Activated CD4-positive, alpha-beta memory T cell treated with anti-CD3 and anti-CD28 coated beads for 36 hours (primary cell): ENCODE measurements around the gene MIXL1. TPM values are rescaled to one million over a fixed set of nuclear protein-coding genes. Genes with fewer than 3 reads are reported as not detected.

ENCODE experiments used
- CTCF ChIA-PET: fragments of 350-600 bp; sonication (Branson Sonifier 250); formaldehyde crosslinking; loops from one replicate; lab custom pipeline; 2021; ENCODE audit warnings: antibody characterized with exemption, inconsistent platforms; lab: Charles Lee
- POLR2A ChIA-PET: fragments of 350-600 bp; sonication (Branson Sonifier 250); formaldehyde crosslinking; loops from one replicate; lab custom pipeline; 2021; ENCODE audit warnings: antibody characterized with exemption; lab: Charles Lee
- DNase-seq: peaks from one replicate; pipeline ENCODE4 v3.0.0-alpha.2; 2020
- H3K27ac Mint-ChIP-seq: one replicate; pipeline ENCODE4 v1.8.0; 2021; ENCODE audit warnings: mixed read lengths
- H3K27me3 Mint-ChIP-seq: one replicate; pipeline ENCODE4 v1.8.0; 2021; ENCODE audit warnings: mixed read lengths
- H3K36me3 Mint-ChIP-seq: one replicate; pipeline ENCODE4 v1.8.0; 2021; ENCODE audit warnings: mixed read lengths
- H3K4me1 Mint-ChIP-seq: one replicate; pipeline ENCODE4 v1.8.0; 2021; ENCODE audit warnings: low read depth, mixed read lengths
- H3K4me3 Mint-ChIP-seq: one replicate; pipeline ENCODE4 v1.8.0; 2021; ENCODE audit warnings: mild to moderate bottlenecking, mixed read lengths
- H3K9me3 Mint-ChIP-seq: one replicate; pipeline ENCODE4 v1.8.0; 2021; ENCODE audit warnings: mixed read lengths
- intact Hi-C: fragments of 100-400 bp; cut with micrococcal nuclease; formaldehyde crosslinking; loops from one replicate; pipeline ENCODE4 v1.15.1; 2023
- total RNA-seq, 2 experiments: library from RNA; stranded (reverse); gene quantifications; one replicate each; pipeline ENCODE4 v1.2.3, GENCODE V29; 2021

Gene MIXL1
- total RNA-seq, 2 experiments from 2014 or later = not detected

DNA sequence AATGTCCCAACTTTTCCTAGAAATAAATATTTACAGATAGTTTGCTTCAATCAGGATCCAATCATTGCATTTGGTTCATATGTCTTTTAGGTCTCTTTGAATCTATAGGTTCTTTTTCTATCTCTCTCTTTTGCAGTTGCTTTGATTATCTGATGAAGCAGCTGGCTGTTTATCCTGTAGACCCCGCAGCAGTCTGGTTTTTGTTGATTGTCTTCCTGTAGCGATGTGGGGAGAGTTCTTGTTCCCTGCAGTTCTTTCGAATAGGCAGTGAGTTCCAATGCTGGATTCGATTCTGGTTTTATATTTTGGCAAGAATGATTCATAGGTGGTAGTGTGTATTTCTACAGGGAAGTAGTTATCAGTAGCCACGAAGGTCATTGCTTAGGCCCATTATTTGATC is 7.4 kb upstream of the MIXL1 start:
- CTCF ChIA-PET = no interaction called here
- POLR2A ChIA-PET = no interaction called here

GRCh38 chr1:226217273-226217672 is 6.2 kb upstream of the MIXL1 start:
- CTCF ChIA-PET = no interaction called here
- no peaks in the 10 kb centered on the region for H3K36me3 Mint-ChIP-seq
- POLR2A ChIA-PET = no interaction called here

More for the DNA sequence above, 7.4 kb upstream of the MIXL1 start:
- no peaks in the 10 kb centered on the region for H3K9me3 Mint-ChIP-seq
- no peaks in the 10 kb centered on the region for H3K36me3 Mint-ChIP-seq
- no peak overlapping the region for H3K4me3 Mint-ChIP-seq
- H3K4me1 Mint-ChIP-seq = no peaks in the 10 kb centered on the region
- DNase-seq = no peak
- H3K27ac Mint-ChIP-seq = no peak overlapping the region
- peaks cover 3% of the 10 kb centered on the region for H3K27me3 Mint-ChIP-seq
- intact Hi-C loops = no loop called here

GRCh38 chr1:226220473-226221189 is 2.8 kb upstream of the MIXL1 start:
- H3K27ac Mint-ChIP-seq = no peak overlapping the region
- H3K36me3 Mint-ChIP-seq = peaks cover under 1% of the 10 kb centered on the region
- ChIA-PET CTCF (no interaction called here), POLR2A (no interaction called here)
- intact Hi-C loops = no loop called here
- no peak overlapping the region for H3K4me3 Mint-ChIP-seq
- no peaks in the 10 kb centered on the region for H3K9me3 Mint-ChIP-seq
- peaks cover 32% of the 10 kb centered on the region for H3K27me3 Mint-ChIP-seq
- H3K4me1 Mint-ChIP-seq = peaks cover 6% of the 10 kb centered on the region
- DNase-seq = no peak

More at GRCh38 chr1:226217273-226217672, 6.2 kb upstream of the MIXL1 start:
- H3K9me3 Mint-ChIP-seq = no peaks in the 10 kb centered on the region
- no peak for DNase-seq
- no peak overlapping the region for H3K4me3 Mint-ChIP-seq
- no peak overlapping the region for H3K27ac Mint-ChIP-seq
- peaks cover 8% of the 10 kb centered on the region for H3K27me3 Mint-ChIP-seq
- intact Hi-C loops = no loop called here
- H3K4me1 Mint-ChIP-seq = no peaks in the 10 kb centered on the region

- ChIA-PET CTCF (interaction anchor here (0.6 to 0.7 kb wide), 2 partner anchors 97 to 109 kb away, joined by 3 read pairs; no protein-coding TSS in a partner anchor), POLR2A (no interaction called here)
- H3K27me3 Mint-ChIP-seq = peaks cover 36% of the 10 kb centered on the region
- intact Hi-C loops = no loop called here
- peaks cover 2% of the 10 kb centered on the region for H3K36me3 Mint-ChIP-seq
- H3K4me3 Mint-ChIP-seq = no peak overlapping the region
- H3K9me3 Mint-ChIP-seq = no peaks in the 10 kb centered on the region
- peaks cover 6% of the 10 kb centered on the region for H3K4me1 Mint-ChIP-seq
- peak; percentile 21 for DNase-seq
- no peak overlapping the region for H3K27ac Mint-ChIP-seq
Measured at GRCh38 chr1:226222686-226223085, 778 bp upstream of the MIXL1 start.

DNA sequence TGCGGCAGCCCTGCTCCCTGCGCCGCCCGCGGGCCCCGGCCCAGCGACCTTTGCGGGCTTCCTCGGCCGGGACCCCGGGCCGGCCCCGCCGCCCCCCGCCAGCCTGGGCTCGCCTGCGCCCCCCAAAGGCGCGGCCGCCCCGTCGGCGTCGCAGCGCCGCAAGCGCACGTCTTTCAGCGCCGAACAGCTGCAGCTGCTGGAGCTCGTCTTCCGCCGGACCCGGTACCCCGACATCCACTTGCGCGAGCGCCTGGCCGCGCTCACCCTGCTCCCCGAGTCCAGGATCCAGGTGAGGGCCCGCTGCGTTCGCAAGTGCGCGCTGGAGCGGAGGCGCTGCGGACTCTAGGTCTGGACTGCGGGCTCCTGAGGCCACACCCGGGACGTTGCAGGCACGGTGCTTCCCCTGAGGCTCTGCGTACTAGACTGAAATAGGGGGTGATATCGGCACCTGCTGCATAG is 351 bp downstream of the MIXL1 start:
- ChIA-PET CTCF (interaction anchor here (1.0 to 1.5 kb wide), 2 partner anchors 98 to 110 kb away, joined by 4 read pairs; no protein-coding TSS in a partner anchor), POLR2A (no interaction called here)
- peaks cover 2% of the 10 kb centered on the region for H3K36me3 Mint-ChIP-seq
- H3K9me3 Mint-ChIP-seq = no peaks in the 10 kb centered on the region
- peaks cover 36% of the 10 kb centered on the region for H3K27me3 Mint-ChIP-seq
- peak; percentile 24 for DNase-seq
- H3K4me3 Mint-ChIP-seq = peak overlapping the region; percentile 69
- intact Hi-C loops = no loop called here
- H3K4me1 Mint-ChIP-seq = peaks cover 6% of the 10 kb centered on the region
- H3K27ac Mint-ChIP-seq = no peak overlapping the region

- H3K4me3 Mint-ChIP-seq = no peak overlapping the region
- intact Hi-C loops = no loop called here
- H3K27me3 Mint-ChIP-seq = peaks cover 32% of the 10 kb centered on the region
- H3K27ac Mint-ChIP-seq = no peak overlapping the region
- H3K9me3 Mint-ChIP-seq = no peaks in the 10 kb centered on the region
- CTCF ChIA-PET = interaction anchor here (1.2 kb wide), 1 partner anchor 30 kb away, joined by 4 read pairs; no protein-coding TSS in a partner anchor
- peaks cover 6% of the 10 kb centered on the region for H3K4me1 Mint-ChIP-seq
- POLR2A ChIA-PET = no interaction called here
- DNase-seq = no peak
- peaks cover 2% of the 10 kb centered on the region for H3K36me3 Mint-ChIP-seq
Measured at GRCh38 chr1:226226601-226227000, 3.1 kb downstream of the MIXL1 start.

- H3K9me3 Mint-ChIP-seq = no peaks in the 10 kb centered on the region
- CTCF ChIA-PET = interaction anchor here (1.6 kb wide), 1 partner anchor 108 kb away, joined by 4 read pairs; no protein-coding TSS in a partner anchor
- DNase-seq = no peak
- intact Hi-C loops = no loop called here
- H3K4me1 Mint-ChIP-seq = no peaks in the 10 kb centered on the region
- H3K27me3 Mint-ChIP-seq = no peaks in the 10 kb centered on the region
- H3K36me3 Mint-ChIP-seq = peaks cover 18% of the 10 kb centered on the region
- no peak overlapping the region for H3K27ac Mint-ChIP-seq
- POLR2A ChIA-PET = no interaction called here
- H3K4me3 Mint-ChIP-seq = no peak overlapping the region
Measured at GRCh38 chr1:226233293-226233692, 9.8 kb downstream of the MIXL1 start.

DNA sequence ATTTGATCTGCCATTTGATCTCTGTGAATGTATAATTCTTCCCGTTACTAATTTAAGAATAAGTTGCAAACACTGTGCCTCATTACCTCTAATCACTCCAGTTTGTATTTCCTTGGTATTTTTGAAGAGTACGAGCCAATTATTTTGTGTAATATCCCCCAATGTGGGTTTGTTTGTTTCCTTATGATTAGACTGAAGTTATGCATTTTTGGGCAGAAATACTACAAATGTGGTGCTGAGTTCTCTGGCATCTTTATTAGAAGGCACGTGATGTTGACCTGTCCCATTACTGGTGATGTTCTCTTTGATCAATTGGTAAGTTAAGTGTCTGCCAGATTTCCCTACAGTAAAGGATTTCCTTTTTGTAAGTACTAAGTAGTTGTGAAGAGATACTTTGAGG is 10.3 kb downstream of the MIXL1 start:
- no peak overlapping the region for H3K4me3 Mint-ChIP-seq
- no peaks in the 10 kb centered on the region for H3K9me3 Mint-ChIP-seq
- CTCF ChIA-PET = interaction anchor here (1.6 kb wide), 1 partner anchor 109 kb away, joined by 4 read pairs; no protein-coding TSS in a partner anchor
- H3K4me1 Mint-ChIP-seq = no peaks in the 10 kb centered on the region
- POLR2A ChIA-PET = no interaction called here
- intact Hi-C loops = no loop called here
- no peak for DNase-seq
- H3K27ac Mint-ChIP-seq = no peak overlapping the region
- H3K27me3 Mint-ChIP-seq = no peaks in the 10 kb centered on the region
- H3K36me3 Mint-ChIP-seq = peaks cover 21% of the 10 kb centered on the region

- no peak overlapping the region for H3K27ac Mint-ChIP-seq
- H3K4me3 Mint-ChIP-seq = no peak overlapping the region
- ChIA-PET CTCF (no interaction called here), POLR2A (no interaction called here)
- H3K27me3 Mint-ChIP-seq = no peaks in the 10 kb centered on the region
- no peaks in the 10 kb centered on the region for H3K9me3 Mint-ChIP-seq
- H3K36me3 Mint-ChIP-seq = peaks cover 24% of the 10 kb centered on the region
- intact Hi-C loops = no loop called here
- H3K4me1 Mint-ChIP-seq = no peaks in the 10 kb centered on the region
- no peak for DNase-seq
Measured at GRCh38 chr1:226236826-226237225, 13.4 kb downstream of the MIXL1 start.

DNA sequence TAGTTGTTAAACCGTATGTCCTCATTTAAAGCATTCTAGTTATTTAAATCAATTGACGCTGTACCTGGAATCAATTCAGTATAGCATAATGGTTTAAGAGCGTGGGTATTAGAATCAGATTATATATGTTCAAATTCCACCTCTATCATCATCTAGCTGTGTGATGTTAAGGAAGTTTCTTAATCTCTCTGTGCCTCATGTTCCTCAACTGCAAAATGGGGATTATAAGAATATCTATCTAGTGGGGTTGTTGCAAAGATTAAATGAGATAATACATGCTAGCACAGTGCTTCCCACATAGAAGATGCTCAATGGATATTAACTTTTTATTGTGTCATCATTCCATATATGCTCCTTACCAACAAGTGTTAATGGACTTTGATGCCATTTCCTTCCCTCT is 16.0 kb downstream of the MIXL1 start:
- POLR2A ChIA-PET = no interaction called here
- Mint-ChIP-seq H3K4me1 (no peaks in the 10 kb centered on the region), H3K36me3 (peaks cover 18% of the 10 kb centered on the region), H3K9me3 (no peaks in the 10 kb centered on the region), H3K27ac (no peak overlapping the region), H3K4me3 (no peak overlapping the region), H3K27me3 (no peaks in the 10 kb centered on the region)
- intact Hi-C loops = no loop called here
- CTCF ChIA-PET = no interaction called here
- DNase-seq = no peak

- Mint-ChIP-seq H3K4me3 (no peak overlapping the region), H3K4me1 (no peaks in the 10 kb centered on the region), H3K27ac (no peak overlapping the region), H3K9me3 (no peaks in the 10 kb centered on the region), H3K36me3 (peaks cover 10% of the 10 kb centered on the region), H3K27me3 (no peaks in the 10 kb centered on the region)
- intact Hi-C loops = no loop called here
- ChIA-PET CTCF (no interaction called here), POLR2A (no interaction called here)
- DNase-seq = no peak
Measured at GRCh38 chr1:226248091-226248490, 24.6 kb downstream of the MIXL1 start.

- H3K27ac Mint-ChIP-seq = no peak overlapping the region
- no peak overlapping the region for H3K4me3 Mint-ChIP-seq
- no peak for DNase-seq
- CTCF ChIA-PET = no interaction called here
- intact Hi-C loops = no loop called here
- H3K9me3 Mint-ChIP-seq = no peaks in the 10 kb centered on the region
- no peaks in the 10 kb centered on the region for H3K4me1 Mint-ChIP-seq
- POLR2A ChIA-PET = no interaction called here
- no peaks in the 10 kb centered on the region for H3K27me3 Mint-ChIP-seq
- peaks cover 10% of the 10 kb centered on the region for H3K36me3 Mint-ChIP-seq
Measured at GRCh38 chr1:226248796-226249195, 25.3 kb downstream of the MIXL1 start.

DNA sequence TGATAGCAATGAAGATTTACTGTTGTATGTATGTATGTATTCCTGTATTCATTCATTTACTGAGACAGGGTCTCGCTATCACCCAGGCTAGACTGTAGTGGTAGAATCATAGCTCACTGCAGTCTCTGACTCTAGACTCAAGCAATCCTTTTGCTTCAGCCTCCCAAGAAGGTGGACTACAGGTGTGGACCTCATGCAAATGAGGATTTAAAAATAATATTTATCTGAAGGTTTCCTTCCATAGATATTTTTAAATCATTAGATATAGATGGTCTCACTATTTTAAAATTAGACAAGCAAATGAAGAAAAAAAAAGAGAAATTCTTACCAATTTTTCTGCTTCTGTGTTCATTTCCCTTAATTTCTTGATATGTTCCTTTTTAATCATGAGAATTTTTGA is 27.0 kb downstream of the MIXL1 start:
- no peak overlapping the region for H3K27ac Mint-ChIP-seq
- no peaks in the 10 kb centered on the region for H3K27me3 Mint-ChIP-seq
- intact Hi-C loops = no loop called here
- H3K4me1 Mint-ChIP-seq = no peaks in the 10 kb centered on the region
- no peak for DNase-seq
- H3K36me3 Mint-ChIP-seq = peaks cover 7% of the 10 kb centered on the region
- ChIA-PET POLR2A (no interaction called here), CTCF (interaction anchor here (0.8 kb wide), 1 partner anchor 155 kb away, joined by 3 read pairs; no protein-coding TSS in a partner anchor)
- H3K9me3 Mint-ChIP-seq = no peaks in the 10 kb centered on the region
- H3K4me3 Mint-ChIP-seq = no peak overlapping the region
